CD4-positive, alpha-beta T cell (primary cell): ENCODE data around the gene IQCE. TPM values are rescaled to one million over a fixed set of nuclear protein-coding genes. Genes with fewer than 3 reads are reported as not detected.
"Not testable (repeated sequence)": the region's sequence is repeated elsewhere in the genome, so short reads cannot be mapped to it uniquely, and the experiment has no call there.

ENCODE experiments used
- ATAC-seq: fragments of 200-7000 bp; cut with Tn5 transposase; one replicate; pipeline ENCODE4 v1.10.0; 2022; ENCODE audit warnings: mild to moderate bottlenecking; ENCODE audit not compliant: poor library complexity
- CTCF ChIA-PET: fragments of 350-600 bp; sonication (Branson Sonifier 250); formaldehyde crosslinking; loops from one replicate; lab custom pipeline; 2021; ENCODE audit warnings: antibody characterized with exemption, inconsistent platforms; lab: Charles Lee
- POLR2A ChIA-PET: fragments of 350-600 bp; sonication (Branson Sonifier 250); formaldehyde crosslinking; loops from one replicate; lab custom pipeline; 2021; ENCODE audit warnings: antibody characterized with exemption, inconsistent platforms; lab: Charles Lee
- DNase-seq, 14 experiments: peaks; one replicate each; pipeline ENCODE4 v3.0.0-alpha.2; 2013 to 2020; ENCODE audit warnings: mixed read lengths in 2 of 14
- H3K27ac ChIP-seq, 2 donors: one replicate each; pipeline versions ENCODE4 v1.5.1 to v1.7.0; 2013; ENCODE audit warnings: low read length in 2 of 2, low read depth in 1 of 2, mild to moderate bottlenecking in 1 of 2
- H3K27me3 ChIP-seq, 2 experiments: 1 replicate in 1 of 2; 2 replicates in 1 of 2; pipeline versions ENCODE4 v1.6.1 to v1.7.0; 2013; ENCODE audit warnings: low read length in 2 of 2, control low read depth in 1 of 2, mild to moderate bottlenecking in 1 of 2, moderate library complexity in 1 of 2; ENCODE audit not compliant: insufficient read depth in 2 of 2, control insufficient read depth in 1 of 2
- H3K36me3 ChIP-seq: one replicate; pipeline ENCODE4 v1.6.1; 2013; ENCODE audit warnings: low read length, control low read depth; ENCODE audit not compliant: insufficient read depth
- H3K4me1 ChIP-seq: one replicate; pipeline ENCODE4 v1.6.1; 2013; ENCODE audit warnings: low read length, control low read depth; ENCODE audit not compliant: insufficient read depth
- H3K4me3 ChIP-seq: one replicate; pipeline ENCODE4 v1.5.1; 2013; ENCODE audit warnings: mild to moderate bottlenecking, low read length, moderate library complexity
- H3K9me3 ChIP-seq, 2 experiments: 1 replicate in 1 of 2; 2 replicates in 1 of 2; pipeline versions ENCODE4 v1.6.1 to v1.7.0; 2013; ENCODE audit warnings: low read length in 2 of 2, mild to moderate bottlenecking in 2 of 2, control low read depth in 1 of 2, moderate library complexity in 1 of 2; ENCODE audit not compliant: control insufficient read depth in 1 of 2, insufficient read depth in 1 of 2
- H3K27ac Mint-ChIP-seq: one replicate; pipeline ENCODE4 v1.8.0; 2020; ENCODE audit warnings: mixed read lengths
- H3K27me3 Mint-ChIP-seq: one replicate; pipeline ENCODE4 v1.8.0; 2021; ENCODE audit warnings: mixed read lengths
- H3K36me3 Mint-ChIP-seq: one replicate; pipeline ENCODE4 v1.8.0; 2021; ENCODE audit warnings: low read depth, mixed read lengths
- H3K4me1 Mint-ChIP-seq: one replicate; pipeline ENCODE4 v1.8.0; 2021; ENCODE audit warnings: low read depth, mixed read lengths
- H3K4me3 Mint-ChIP-seq: one replicate; pipeline ENCODE4 v1.8.0; 2020; ENCODE audit warnings: mild to moderate bottlenecking, mixed read lengths
- H3K9me3 Mint-ChIP-seq: one replicate; pipeline ENCODE4 v1.8.0; 2020; ENCODE audit warnings: mixed read lengths
- intact Hi-C, 2 experiments: fragments of 100-400 bp; cut with DNase I in 1 of 2; cut with micrococcal nuclease in 1 of 2; formaldehyde crosslinking; loops; one replicate each; pipeline versions ENCODE4 v1.15.1 to v1.9.0; 2023 to 2025; cut with DNase I, micrococcal nuclease
- total RNA-seq, 174 experiments: library from RNA in 2 of 174; stranded (reverse) in 2 of 174; gene quantifications; one replicate each; pipeline ENCODE4 v1.2.3 and lab custom pipeline; 2021 to 2026

IQCE gene
- total RNA-seq, 2 experiments from 2014 or later: 4.3 to 5.6 TPM

GRCh38 chr7:2532199-2532772, 26.5 kb upstream of the IQCE start:
- Histone ChIP-seq H3K4me1 (peaks cover 42% of the 10 kb centered on the region), H3K36me3 (peaks cover 18% of the 10 kb centered on the region)
- H3K9me3 Mint-ChIP-seq, H3K27me3 ChIP-seq, intact Hi-C loops, H3K4me3 ChIP-seq, H3K9me3 ChIP-seq, ATAC-seq, POLR2A ChIA-PET, H3K27ac ChIP-seq, CTCF ChIA-PET, H3K27me3 Mint-ChIP-seq: not testable (repeated sequence)
- H3K27ac Mint-ChIP-seq: peak overlapping the region; percentile 74
- H3K36me3 Mint-ChIP-seq: peaks cover 25% of the 10 kb centered on the region
- peaks cover 37% of the 10 kb centered on the region for H3K4me1 Mint-ChIP-seq
- peak in 1 of 14 experiments; percentile 33 for DNase-seq
- H3K4me3 Mint-ChIP-seq: peak overlapping the region; percentile 65

GRCh38 chr7:2532816-2533215, 26.0 kb upstream of the IQCE start:
- not testable (repeated sequence) for H3K4me3 Mint-ChIP-seq

DNA sequence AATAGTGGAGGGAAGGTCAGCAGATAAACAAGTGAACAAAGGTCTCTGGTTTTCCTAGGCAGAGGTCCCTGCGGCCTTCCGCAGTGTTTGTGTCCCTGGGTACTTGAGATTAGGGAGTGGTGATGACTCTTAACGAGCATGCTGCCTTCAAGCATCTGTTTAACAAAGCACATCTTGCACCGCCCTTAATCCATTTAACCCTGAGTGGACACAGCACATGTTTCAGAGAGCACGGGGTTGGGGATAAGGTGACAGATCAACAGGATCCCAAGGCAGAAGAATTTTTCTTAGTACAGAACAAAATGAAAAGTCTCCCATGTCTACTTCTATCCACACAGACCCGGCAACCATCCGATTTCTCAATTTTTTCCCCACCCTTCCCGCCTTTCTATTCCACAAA, 25.2 kb upstream of the IQCE start:
- H3K9me3 Mint-ChIP-seq, POLR2A ChIA-PET, H3K27ac ChIP-seq, H3K27me3 Mint-ChIP-seq, H3K27me3 ChIP-seq, H3K4me3 Mint-ChIP-seq, ATAC-seq, H3K9me3 ChIP-seq, CTCF ChIA-PET, DNase-seq, H3K4me3 ChIP-seq, intact Hi-C loops: not testable (repeated sequence)
- H3K27ac Mint-ChIP-seq: peak overlapping the region; percentile 24
- Histone ChIP-seq H3K4me1 (peaks cover 29% of the 10 kb centered on the region), H3K36me3 (peaks cover 14% of the 10 kb centered on the region)
- peaks cover 24% of the 10 kb centered on the region for H3K4me1 Mint-ChIP-seq
- H3K36me3 Mint-ChIP-seq: peaks cover 15% of the 10 kb centered on the region

More at GRCh38 chr7:2532816-2533215, 26.0 kb upstream of the IQCE start:
- Mint-ChIP-seq H3K4me1 (peaks cover 31% of the 10 kb centered on the region), H3K36me3 (peaks cover 20% of the 10 kb centered on the region)
- Histone ChIP-seq H3K36me3 (peaks cover 14% of the 10 kb centered on the region), H3K4me1 (peaks cover 37% of the 10 kb centered on the region)
- ATAC-seq, H3K27ac ChIP-seq, H3K4me3 ChIP-seq, H3K27ac Mint-ChIP-seq, H3K27me3 Mint-ChIP-seq, H3K27me3 ChIP-seq, H3K9me3 ChIP-seq, POLR2A ChIA-PET, intact Hi-C loops, H3K9me3 Mint-ChIP-seq: not testable (repeated sequence)
- peak in 1 of 14 experiments; percentile 13 for DNase-seq
- CTCF ChIA-PET: interaction anchor here (0.7 kb wide), 1 partner anchor 1357 kb away, joined by 3 read pairs; no protein-coding TSS in a partner anchor

DNA sequence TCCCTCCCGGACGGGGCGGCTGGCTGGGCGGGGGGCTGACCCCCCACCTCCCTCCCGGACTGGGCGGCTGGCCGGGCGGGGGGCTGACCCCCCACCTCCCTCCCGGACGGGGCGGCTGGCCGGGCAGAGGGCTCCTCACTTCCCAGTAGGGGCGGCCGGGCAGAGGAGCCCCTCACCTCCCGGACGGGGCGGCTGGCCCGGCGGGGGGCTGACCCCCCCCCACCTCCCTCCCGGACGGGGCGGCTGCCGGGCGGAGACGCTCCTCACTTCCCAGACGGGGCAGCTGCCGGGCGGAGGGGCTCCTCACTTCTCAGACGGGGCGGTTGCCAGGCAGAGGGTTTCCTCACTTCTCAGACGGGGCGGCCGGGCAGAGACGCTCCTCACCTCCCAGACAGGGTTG, 24.6 kb upstream of the IQCE start:
- ATAC-seq, CTCF ChIA-PET, H3K27ac ChIP-seq, H3K9me3 ChIP-seq, H3K9me3 Mint-ChIP-seq, DNase-seq, H3K27me3 ChIP-seq, intact Hi-C loops, H3K27me3 Mint-ChIP-seq, POLR2A ChIA-PET, H3K4me3 ChIP-seq, H3K4me3 Mint-ChIP-seq, H3K27ac Mint-ChIP-seq: not testable (repeated sequence)
- Mint-ChIP-seq H3K4me1 (peaks cover 20% of the 10 kb centered on the region), H3K36me3 (peaks cover 14% of the 10 kb centered on the region)
- Histone ChIP-seq H3K4me1 (peaks cover 23% of the 10 kb centered on the region), H3K36me3 (peaks cover 14% of the 10 kb centered on the region)

GRCh38 chr7:2535872-2536627, 22.7 kb upstream of the IQCE start:
- H3K27ac Mint-ChIP-seq, H3K9me3 Mint-ChIP-seq, H3K4me1 ChIP-seq, CTCF ChIA-PET, H3K9me3 ChIP-seq, intact Hi-C loops, H3K27me3 ChIP-seq, H3K4me1 Mint-ChIP-seq, H3K4me3 Mint-ChIP-seq, H3K4me3 ChIP-seq, H3K27me3 Mint-ChIP-seq, H3K27ac ChIP-seq, ATAC-seq: not testable (repeated sequence)
- DNase-seq: peak in 1 of 14 experiments; percentile 18
- peaks cover 25% of the 10 kb centered on the region for H3K36me3 ChIP-seq
- H3K36me3 Mint-ChIP-seq: peaks cover 19% of the 10 kb centered on the region
- POLR2A ChIA-PET: interaction anchor here (0.6 to 0.7 kb wide), 2 partner anchors 10 to 82 kb away, joined by 3 to 4 read pairs; no protein-coding TSS in a partner anchor
